ENCODE results near the gene SPIRE1. TPM values are rescaled to one million over a fixed set of nuclear protein-coding genes. Genes with fewer than 3 reads are reported as not detected.
"Not testable (repeated sequence)": the region's sequence is repeated elsewhere in the genome, so short reads cannot be mapped to it uniquely, and the experiment has no call there.

The SPIRE1 gene
- total RNA-seq, 1 donor from 2014 or later: 39.8 TPM

GRCh38 chr18:12556946-12557806, 100.7 kb downstream of the SPIRE1 start:
- DNase-seq (ENCODE audit: low spot score): no peak

- no peak for DNase-seq (ENCODE audit: low spot score)
These were observed 103.0 kb downstream of the SPIRE1 start for GRCh38 chr18:12554796-12555388.

- DNase-seq (ENCODE audit: low spot score): no peak
These were observed 105.0 kb downstream of the SPIRE1 start for GRCh38 chr18:12552879-12553242.

GRCh38 chr18:12551943-12552878, 105.7 kb downstream of the SPIRE1 start:
- DNase-seq (ENCODE audit: low spot score): not testable (repeated sequence)

GRCh38 chr18:12551466-12551865, 106.4 kb downstream of the SPIRE1 start:
- not testable (repeated sequence) for DNase-seq (ENCODE audit: low spot score)

GRCh38 chr18:12543697-12544096, 114.2 kb downstream of the SPIRE1 start:
- no peak for DNase-seq (ENCODE audit: low spot score)

- DNase-seq (ENCODE audit: low spot score): no peak
These were observed 117.2 kb downstream of the SPIRE1 start for GRCh38 chr18:12540751-12541150.

- DNase-seq (ENCODE audit: low spot score): not testable (repeated sequence)
These were observed 118.7 kb downstream of the SPIRE1 start for GRCh38 chr18:12539158-12539557.

- no peak for DNase-seq (ENCODE audit: low spot score)
These were observed 123.1 kb downstream of the SPIRE1 start for GRCh38 chr18:12534820-12535219.

- no peak for DNase-seq (ENCODE audit: low spot score)
These were observed 125.2 kb downstream of the SPIRE1 start for GRCh38 chr18:12532661-12533060.

GRCh38 chr18:12531749-12532148, 126.2 kb downstream of the SPIRE1 start:
- no peak for DNase-seq (ENCODE audit: low spot score)

- no peak for DNase-seq (ENCODE audit: low spot score)
These were observed 137.4 kb downstream of the SPIRE1 start for GRCh38 chr18:12520442-12520992.

GRCh38 chr18:12518832-12519531, 138.9 kb downstream of the SPIRE1 start:
- DNase-seq (ENCODE audit: low spot score): no peak

- no peak for DNase-seq (ENCODE audit: low spot score)
These were observed 139.6 kb downstream of the SPIRE1 start for GRCh38 chr18:12518326-12518725.

- DNase-seq (ENCODE audit: low spot score): no peak
These were observed 140.6 kb downstream of the SPIRE1 start for GRCh38 chr18:12517142-12517825.

- no peak for DNase-seq (ENCODE audit: low spot score)
These were observed 141.8 kb downstream of the SPIRE1 start for GRCh38 chr18:12516049-12516630.

- no peak for DNase-seq (ENCODE audit: low spot score)
These were observed 142.4 kb downstream of the SPIRE1 start for GRCh38 chr18:12515550-12515949.

GRCh38 chr18:12507007-12507406, 150.9 kb downstream of the SPIRE1 start:
- DNase-seq (ENCODE audit: low spot score): no peak

GRCh38 chr18:12500986-12501385, 156.9 kb downstream of the SPIRE1 start:
- no peak for DNase-seq (ENCODE audit: low spot score)

GRCh38 chr18:12497839-12498238, 160.1 kb downstream of the SPIRE1 start:
- DNase-seq (ENCODE audit: low spot score): no peak

All from mesenteric fat pad (tissue), 1 donor.